HT-29 (cell line): ENCODE data around the gene GNPTAB. TPM values are rescaled to one million over a fixed set of nuclear protein-coding genes. Genes with fewer than 3 reads are reported as not detected.

ENCODE experiments used
- DNase-seq: peaks from one replicate; pipeline ENCODE4 v3.0.0-alpha.2; 2015; ENCODE audit warnings: low spot score
- total RNA-seq: library from RNA; depleted of rRNA; stranded (reverse); fragments of >200 nt; shearing (Covaris generic); gene quantifications from 2 replicates; pipeline ENCODE4 v1.2.3, GENCODE V29; 2014

Gene GNPTAB
- total RNA-seq, 1 experiment from 2014 or later: 12.7 TPM

GRCh38 chr12:101804409-101804808 lies 26.4 kb downstream of the GNPTAB start:
- DNase-seq: no peak

- DNase-seq: no peak
Measured at GRCh38 chr12:101803978-101804377, 26.8 kb downstream of the GNPTAB start.

DNA sequence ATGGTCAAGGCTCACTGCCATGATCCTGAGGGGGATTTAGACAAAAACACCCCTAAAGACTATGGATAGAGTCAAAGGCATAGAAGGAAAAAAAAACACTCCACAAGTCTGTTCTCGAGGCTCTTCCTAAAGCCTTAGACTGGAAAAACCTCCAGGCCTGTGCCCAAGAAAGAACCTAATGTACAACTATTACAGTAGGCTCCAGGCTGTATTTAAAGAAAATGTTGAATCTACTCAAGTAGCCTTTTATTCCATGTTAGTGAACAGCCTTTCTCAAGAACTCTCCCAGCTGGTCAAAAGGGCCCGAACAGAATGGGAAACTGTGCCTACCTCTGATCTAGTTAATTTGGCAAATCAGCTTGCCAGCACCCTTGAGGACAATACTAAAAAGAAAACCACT lies 28.3 kb downstream of the GNPTAB start:
- no peak for DNase-seq

DNA sequence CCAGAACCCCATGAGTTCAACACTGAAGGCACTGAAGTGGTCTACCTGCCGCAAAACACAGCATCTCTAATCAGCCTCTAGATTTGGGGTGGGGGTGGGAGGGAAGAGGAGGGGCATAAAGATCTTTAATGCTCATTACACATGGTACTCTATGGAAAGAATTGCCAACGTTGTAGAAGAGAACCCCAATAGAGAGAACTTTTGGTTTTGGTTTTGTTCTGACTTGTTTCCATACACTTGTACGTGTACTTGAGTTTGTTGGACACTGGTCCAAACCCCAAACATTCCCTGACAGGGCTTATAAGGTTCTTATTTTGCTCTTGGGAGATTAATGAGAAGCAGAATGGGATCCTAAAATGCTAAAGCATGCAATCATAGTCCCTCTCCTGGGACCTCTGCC lies 31.0 kb downstream of the GNPTAB start:
- no peak for DNase-seq

GRCh38 chr12:101795786-101796185 lies 35.0 kb downstream of the GNPTAB start:
- no peak for DNase-seq

GRCh38 chr12:101795013-101795412 lies 35.7 kb downstream of the GNPTAB start:
- no peak for DNase-seq

DNA sequence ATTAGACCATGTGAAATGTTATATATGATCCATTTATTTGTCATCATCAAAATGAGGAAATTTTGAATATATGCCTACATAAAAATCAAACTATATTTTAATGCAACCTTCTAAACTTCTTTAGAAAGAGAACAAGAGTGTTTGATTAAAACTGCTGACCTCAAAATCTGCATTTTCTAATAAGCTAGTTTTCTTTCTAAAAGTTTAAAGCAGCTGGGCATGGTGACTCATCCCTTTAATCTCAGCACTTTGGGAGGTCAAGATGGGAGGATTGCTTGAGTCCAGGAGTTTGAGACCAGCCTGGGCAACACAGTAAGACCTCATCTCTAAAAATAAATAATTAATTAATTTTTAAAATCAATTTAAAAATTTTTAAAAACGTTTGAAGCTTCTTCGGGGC lies 36.2 kb downstream of the GNPTAB start:
- DNase-seq: no peak

DNA sequence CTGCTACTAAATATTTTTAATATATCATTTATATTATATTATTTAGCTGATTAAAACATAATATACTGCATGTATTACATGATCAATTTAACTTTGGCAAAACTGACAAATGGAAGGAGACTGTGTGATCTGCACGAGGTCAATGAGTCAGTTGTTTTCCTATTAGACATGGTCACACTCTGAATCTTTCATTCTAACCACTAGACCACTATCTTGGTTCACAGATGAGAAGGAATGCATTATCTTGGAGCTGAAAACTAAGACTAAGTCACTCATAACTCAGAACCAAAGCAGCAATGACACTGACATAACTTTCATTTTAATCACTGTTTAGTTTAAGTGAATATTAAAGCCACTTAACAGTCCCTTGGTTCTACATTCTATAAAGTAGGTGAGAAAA lies 37.4 kb downstream of the GNPTAB start:
- no peak for DNase-seq

GRCh38 chr12:101792046-101792931 lies 38.5 kb downstream of the GNPTAB start:
- DNase-seq: peak; percentile 22

GRCh38 chr12:101789171-101789570 lies 41.6 kb downstream of the GNPTAB start:
- DNase-seq: no peak

DNA sequence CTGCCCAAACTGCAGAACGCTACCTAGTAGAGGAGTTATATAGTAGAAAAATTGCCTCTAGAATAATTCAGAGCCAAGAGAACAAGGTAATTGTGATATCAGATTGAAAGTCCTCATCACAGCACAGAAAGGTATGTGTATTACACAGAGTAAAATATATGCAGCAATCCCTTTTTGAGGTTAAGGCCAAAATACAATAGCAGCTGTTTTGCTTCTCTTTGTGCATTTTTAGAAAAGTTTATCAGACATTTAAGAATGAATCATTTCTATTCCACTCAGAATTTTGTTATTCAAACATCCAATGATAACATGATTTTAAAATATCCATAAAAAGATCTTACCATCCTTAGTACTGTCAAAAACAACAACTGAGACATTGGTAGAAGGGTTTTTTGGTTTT lies 45.1 kb downstream of the GNPTAB start:
- DNase-seq: no peak

- DNase-seq: no peak
Measured at GRCh38 chr12:101784376-101784775, 46.4 kb downstream of the GNPTAB start.

DNA sequence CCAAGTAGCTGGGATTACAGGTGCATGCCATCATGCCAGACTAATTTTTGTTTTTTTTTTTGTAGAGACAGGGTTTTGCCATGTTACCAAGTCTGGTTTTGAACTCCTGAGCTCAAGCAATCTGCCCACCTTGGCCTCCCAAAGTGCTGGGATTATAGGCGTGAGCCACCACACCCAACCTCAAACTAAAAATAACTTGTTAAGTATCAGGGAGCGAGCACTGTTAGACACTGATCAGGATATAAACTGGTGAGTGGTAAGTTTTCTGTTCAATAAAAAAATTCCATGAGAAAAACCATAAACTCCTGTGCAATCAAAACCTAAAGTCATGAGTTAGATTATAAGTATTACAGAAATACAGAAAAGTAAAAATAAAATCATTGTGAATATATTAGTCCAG lies 46.9 kb downstream of the GNPTAB start:
- DNase-seq: no peak

- no peak for DNase-seq
Measured at GRCh38 chr12:101783150-101783549, 47.6 kb downstream of the GNPTAB start.

DNA sequence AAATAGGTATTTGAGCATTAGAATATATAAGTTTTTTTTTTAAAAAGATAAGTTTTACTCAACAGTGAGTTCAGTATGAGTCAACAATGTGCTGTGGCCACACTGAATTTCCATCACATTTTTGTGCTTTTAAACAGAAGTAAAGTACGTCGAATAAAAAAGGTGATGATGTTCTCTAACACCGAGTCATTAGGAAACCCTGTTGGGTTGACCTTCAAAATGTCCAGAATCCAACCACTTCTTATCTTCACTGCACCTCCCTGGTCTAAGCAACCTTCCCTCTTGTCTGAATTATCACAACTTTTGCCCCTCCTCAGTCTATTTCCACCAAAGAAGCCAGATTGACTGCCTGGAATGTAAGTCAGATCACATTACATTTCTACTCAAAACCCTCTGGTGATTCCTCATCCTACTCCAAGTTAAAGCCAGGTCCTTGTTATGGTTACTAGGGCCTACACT lies 48.5 kb downstream of the GNPTAB start:
- no peak for DNase-seq

DNA sequence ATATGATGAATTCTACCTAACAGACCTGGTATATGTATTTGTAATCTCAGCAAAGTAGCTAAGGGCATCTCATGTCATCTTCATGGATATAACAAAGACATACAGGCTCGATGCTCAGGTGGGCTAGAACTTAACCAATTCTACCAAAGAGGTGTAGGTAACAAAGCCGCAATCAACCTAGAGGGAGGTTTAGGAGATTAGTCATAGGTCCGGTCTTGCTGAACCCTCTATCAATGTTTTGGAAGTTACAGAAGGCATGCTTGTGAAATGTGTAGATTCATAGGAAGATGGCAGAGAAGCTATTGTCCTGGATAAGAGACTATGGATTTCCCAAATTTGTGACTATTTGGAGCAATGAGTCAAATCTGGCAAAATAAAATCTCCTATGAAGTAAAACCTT lies 48.9 kb downstream of the GNPTAB start:
- DNase-seq: no peak

- DNase-seq: no peak
Measured at GRCh38 chr12:101780599-101780998, 50.2 kb downstream of the GNPTAB start.

DNA sequence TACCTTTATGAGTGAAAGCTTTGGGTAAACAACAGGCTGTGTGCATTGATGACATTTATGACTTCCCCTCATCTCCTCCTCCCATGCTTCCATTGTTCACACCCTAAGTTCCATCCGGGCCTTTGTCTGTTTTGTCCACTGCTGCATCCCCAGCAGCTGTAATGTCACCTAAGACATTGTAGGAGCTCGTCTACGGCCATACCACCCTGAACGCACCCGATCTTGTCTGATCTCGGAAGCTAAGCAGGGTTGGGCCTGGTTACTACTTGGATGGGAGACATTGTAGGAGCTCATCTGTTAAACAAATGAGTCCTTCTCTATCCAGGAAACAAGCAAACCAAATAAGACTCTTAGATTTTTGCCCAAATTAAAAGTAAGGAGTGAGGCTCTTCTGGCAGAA lies 51.1 kb downstream of the GNPTAB start:
- DNase-seq: no peak

DNA sequence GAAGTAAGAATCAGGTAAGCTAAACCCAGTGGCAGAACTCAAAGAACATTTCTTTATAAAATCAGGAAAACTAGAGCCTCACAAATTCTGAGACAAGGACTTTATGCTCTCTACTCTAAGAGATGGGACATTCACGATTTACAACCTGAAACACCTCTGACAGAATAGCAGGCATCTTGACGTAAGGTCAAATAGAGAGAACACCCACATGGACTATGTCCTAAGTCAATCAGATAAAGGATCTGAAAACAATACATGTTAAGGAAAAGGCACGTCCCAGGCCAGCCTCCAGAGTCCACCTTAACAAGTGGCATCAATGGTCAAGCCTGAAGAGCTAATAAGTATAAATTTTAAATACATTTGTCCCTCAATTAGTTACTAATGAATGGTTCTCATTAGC lies 51.6 kb downstream of the GNPTAB start:
- no peak for DNase-seq

- DNase-seq: no peak
Measured at GRCh38 chr12:101777978-101778377, 52.8 kb downstream of the GNPTAB start.

- DNase-seq: no peak
Measured at GRCh38 chr12:101777485-101777884, 53.3 kb downstream of the GNPTAB start.

DNA sequence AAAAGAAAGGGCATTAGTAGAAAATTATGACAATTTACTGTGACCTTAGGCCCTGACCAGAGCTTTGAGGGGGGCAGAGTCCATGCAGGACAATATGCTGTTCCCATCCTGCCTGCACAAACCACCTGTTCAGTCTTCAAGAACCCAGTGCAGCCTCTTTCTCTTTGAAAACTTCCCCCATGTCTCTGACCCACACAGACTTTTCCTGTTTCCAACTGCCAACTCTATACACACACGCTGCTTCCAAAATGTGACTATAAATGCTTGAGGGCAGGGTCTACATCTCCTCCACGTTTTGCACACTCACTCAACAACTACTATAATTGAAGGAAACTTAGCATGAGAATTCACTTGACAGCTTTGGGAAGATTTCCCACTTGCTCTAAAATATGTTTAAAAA lies 54.9 kb downstream of the GNPTAB start:
- no peak for DNase-seq

- DNase-seq: peak; percentile 79
Measured at GRCh38 chr12:101773650-101774162, 57.1 kb downstream of the GNPTAB start.
